KMS-11 (cell line): ENCODE measurements around the gene SNTG2.

Experiments
- H2AFZ ChIP-seq: fragments of 200-600 bp; sonication (generic); 2 replicates; pipeline ENCODE4 v1.6.1; 2016; ENCODE audit warnings: antibody characterized with exemption, mixed run types, low read depth
- H3K27ac ChIP-seq: fragments of 200-600 bp; sonication (generic); 2 replicates; pipeline ENCODE4 v1.6.1; 2016; ENCODE audit warnings: mild to moderate bottlenecking, mixed run types
- H3K27me3 ChIP-seq: fragments of 200-600 bp; sonication (generic); 2 replicates; pipeline ENCODE4 v1.6.1; 2017; ENCODE audit warnings: mild to moderate bottlenecking, low read depth, mixed run types, moderate library complexity; ENCODE audit not compliant: insufficient read depth
- H3K36me3 ChIP-seq: fragments of 200-600 bp; sonication (generic); 2 replicates; pipeline ENCODE4 v1.6.1; 2017; ENCODE audit warnings: mild to moderate bottlenecking, mixed run types; ENCODE audit not compliant: insufficient read depth
- H3K4me1 ChIP-seq: fragments of 200-600 bp; sonication (generic); 2 replicates; pipeline ENCODE4 v1.6.1; 2016; ENCODE audit warnings: mild to moderate bottlenecking, low read depth, mixed run types; ENCODE audit not compliant: poor library complexity, severe bottlenecking
- H3K4me2 ChIP-seq: fragments of 200-600 bp; sonication (generic); 2 replicates; pipeline ENCODE4 v1.7.0; 2016; ENCODE audit warnings: mild to moderate bottlenecking, mixed run types
- H3K4me3 ChIP-seq: fragments of 200-600 bp; sonication (generic); IDR thresholded peaks from 2 replicates; pipeline ENCODE4 v1.6.1; 2017; ENCODE audit warnings: low read depth, low read length, mixed read lengths; ENCODE audit not compliant: insufficient read depth
- H3K79me2 ChIP-seq: fragments of 200-600 bp; sonication (generic); 2 replicates; pipeline ENCODE4 v1.6.1; 2016; ENCODE audit warnings: low read depth, mixed run types; ENCODE audit not compliant: insufficient read depth
- H3K9ac ChIP-seq: fragments of 200-600 bp; sonication (generic); 2 replicates; pipeline ENCODE4 v1.6.1; 2016; ENCODE audit warnings: mild to moderate bottlenecking, mixed run types
- H4K20me1 ChIP-seq: fragments of 200-600 bp; sonication (generic); 2 replicates; pipeline ENCODE4 v1.6.1; 2016; ENCODE audit warnings: mild to moderate bottlenecking, mixed run types; ENCODE audit not compliant: insufficient read depth
- CTCF ChIP-seq: fragments of 200-600 bp; sonication (generic); conservative IDR thresholded peaks from 2 replicates; pipeline ENCODE4 v1.6.1; 2017; ENCODE audit warnings: low read depth, mild to moderate bottlenecking, antibody characterized with exemption, low read length, moderate library complexity, mixed read lengths

SNTG2 gene

GRCh38 chr2:1097101-1097500, 146.5 kb downstream of the SNTG2 start:
- Histone ChIP-seq H3K27me3 (no peaks in the 10 kb centered on the region), H3K9ac (no peak overlapping the region), H3K4me3 (no peak overlapping the region), H3K36me3 (no peaks in the 10 kb centered on the region), H3K4me1 (no peaks in the 10 kb centered on the region), H3K4me2 (no peak overlapping the region), H4K20me1 (no peaks in the 10 kb centered on the region), H2AFZ (no peak overlapping the region), H3K27ac (no peak overlapping the region), H3K79me2 (no peaks in the 10 kb centered on the region)
- TF ChIP-seq CTCF: no peak

- no peak for TF ChIP-seq CTCF
- H3K79me2 ChIP-seq: no peaks in the 10 kb centered on the region
- no peak overlapping the region for H3K27ac ChIP-seq
- no peaks in the 10 kb centered on the region for H3K27me3 ChIP-seq
- no peak overlapping the region for H3K4me2 ChIP-seq
- no peak overlapping the region for H3K4me3 ChIP-seq
- no peak overlapping the region for H3K9ac ChIP-seq
- no peaks in the 10 kb centered on the region for H4K20me1 ChIP-seq
- no peaks in the 10 kb centered on the region for H3K4me1 ChIP-seq
- H2AFZ ChIP-seq: no peak overlapping the region
- H3K36me3 ChIP-seq: no peaks in the 10 kb centered on the region
Observed at GRCh38 chr2:1099418-1099817, 148.8 kb downstream of the SNTG2 start.

- H3K4me1 ChIP-seq: no peaks in the 10 kb centered on the region
- no peak overlapping the region for H2AFZ ChIP-seq
- no peak overlapping the region for H3K4me3 ChIP-seq
- H3K9ac ChIP-seq: no peak overlapping the region
- H3K4me2 ChIP-seq: no peak overlapping the region
- no peaks in the 10 kb centered on the region for H4K20me1 ChIP-seq
- no peaks in the 10 kb centered on the region for H3K36me3 ChIP-seq
- no peak for TF ChIP-seq CTCF
- no peaks in the 10 kb centered on the region for H3K27me3 ChIP-seq
- no peaks in the 10 kb centered on the region for H3K79me2 ChIP-seq
- no peak overlapping the region for H3K27ac ChIP-seq
Observed at GRCh38 chr2:1101011-1101782, 150.5 kb downstream of the SNTG2 start.

- no peak overlapping the region for H2AFZ ChIP-seq
- no peak for TF ChIP-seq CTCF
- H3K79me2 ChIP-seq: no peaks in the 10 kb centered on the region
- no peaks in the 10 kb centered on the region for H3K27me3 ChIP-seq
- H3K9ac ChIP-seq: no peak overlapping the region
- no peaks in the 10 kb centered on the region for H3K4me1 ChIP-seq
- H3K4me3 ChIP-seq: no peak overlapping the region
- H4K20me1 ChIP-seq: no peaks in the 10 kb centered on the region
- H3K27ac ChIP-seq: no peak overlapping the region
- no peaks in the 10 kb centered on the region for H3K36me3 ChIP-seq
- H3K4me2 ChIP-seq: no peak overlapping the region
Observed at GRCh38 chr2:1101982-1102590, 151.4 kb downstream of the SNTG2 start.
